Measurements from ENCODE around the gene UPF2.
"Not testable (repeated sequence)": the region's sequence is repeated elsewhere in the genome, so short reads cannot be mapped to it uniquely, and the experiment has no call there.

UPF2 gene, protein sequence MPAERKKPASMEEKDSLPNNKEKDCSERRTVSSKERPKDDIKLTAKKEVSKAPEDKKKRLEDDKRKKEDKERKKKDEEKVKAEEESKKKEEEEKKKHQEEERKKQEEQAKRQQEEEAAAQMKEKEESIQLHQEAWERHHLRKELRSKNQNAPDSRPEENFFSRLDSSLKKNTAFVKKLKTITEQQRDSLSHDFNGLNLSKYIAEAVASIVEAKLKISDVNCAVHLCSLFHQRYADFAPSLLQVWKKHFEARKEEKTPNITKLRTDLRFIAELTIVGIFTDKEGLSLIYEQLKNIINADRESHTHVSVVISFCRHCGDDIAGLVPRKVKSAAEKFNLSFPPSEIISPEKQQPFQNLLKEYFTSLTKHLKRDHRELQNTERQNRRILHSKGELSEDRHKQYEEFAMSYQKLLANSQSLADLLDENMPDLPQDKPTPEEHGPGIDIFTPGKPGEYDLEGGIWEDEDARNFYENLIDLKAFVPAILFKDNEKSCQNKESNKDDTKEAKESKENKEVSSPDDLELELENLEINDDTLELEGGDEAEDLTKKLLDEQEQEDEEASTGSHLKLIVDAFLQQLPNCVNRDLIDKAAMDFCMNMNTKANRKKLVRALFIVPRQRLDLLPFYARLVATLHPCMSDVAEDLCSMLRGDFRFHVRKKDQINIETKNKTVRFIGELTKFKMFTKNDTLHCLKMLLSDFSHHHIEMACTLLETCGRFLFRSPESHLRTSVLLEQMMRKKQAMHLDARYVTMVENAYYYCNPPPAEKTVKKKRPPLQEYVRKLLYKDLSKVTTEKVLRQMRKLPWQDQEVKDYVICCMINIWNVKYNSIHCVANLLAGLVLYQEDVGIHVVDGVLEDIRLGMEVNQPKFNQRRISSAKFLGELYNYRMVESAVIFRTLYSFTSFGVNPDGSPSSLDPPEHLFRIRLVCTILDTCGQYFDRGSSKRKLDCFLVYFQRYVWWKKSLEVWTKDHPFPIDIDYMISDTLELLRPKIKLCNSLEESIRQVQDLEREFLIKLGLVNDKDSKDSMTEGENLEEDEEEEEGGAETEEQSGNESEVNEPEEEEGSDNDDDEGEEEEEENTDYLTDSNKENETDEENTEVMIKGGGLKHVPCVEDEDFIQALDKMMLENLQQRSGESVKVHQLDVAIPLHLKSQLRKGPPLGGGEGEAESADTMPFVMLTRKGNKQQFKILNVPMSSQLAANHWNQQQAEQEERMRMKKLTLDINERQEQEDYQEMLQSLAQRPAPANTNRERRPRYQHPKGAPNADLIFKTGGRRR

DNA sequence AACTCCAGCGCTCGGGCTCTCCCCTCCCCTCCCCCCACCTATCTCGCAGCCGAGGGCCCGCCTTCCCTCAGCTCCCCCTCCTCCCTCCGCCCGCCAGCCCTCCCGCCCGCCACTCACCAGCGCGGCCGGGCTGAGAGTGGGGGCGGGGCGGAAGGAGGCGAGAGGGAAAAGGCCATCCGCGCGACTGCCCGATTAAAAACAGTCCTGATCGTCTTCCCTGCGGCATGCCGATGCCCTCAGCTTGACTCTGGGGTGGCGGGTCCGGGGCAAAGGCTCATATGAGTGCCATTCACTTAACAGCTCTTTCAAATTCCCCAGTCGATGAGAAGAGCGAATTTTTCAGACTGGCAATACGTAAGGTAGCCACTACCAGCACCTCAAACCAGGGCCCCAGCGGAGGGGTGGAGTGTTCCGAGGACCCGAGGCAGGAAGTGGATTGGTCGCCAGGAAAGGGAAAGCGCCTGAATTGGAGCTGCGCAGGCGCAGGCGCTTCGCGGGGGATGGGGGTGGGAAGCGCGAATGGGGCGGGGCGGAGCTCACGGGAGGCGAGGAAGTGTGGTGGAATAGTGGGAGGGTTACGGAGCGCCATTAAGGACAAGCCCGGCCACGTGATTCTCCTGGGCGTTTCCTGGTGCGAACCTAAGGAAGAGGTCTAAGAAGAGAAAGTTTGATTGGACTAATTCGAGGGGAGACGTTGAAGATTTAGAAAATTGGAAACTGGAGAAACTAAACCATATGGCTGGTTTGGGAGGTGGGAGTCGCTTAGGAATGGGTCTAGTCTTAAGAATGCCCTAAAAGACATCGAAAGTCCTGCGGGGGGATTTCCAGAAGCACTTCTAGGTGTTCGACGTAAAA lies at the start of gene UPF2:
TSS of gene UPF2 (minus strand) at position 13 of the 855 bp plus-strand sequence. CDS start 7,386 bp downstream, outside the sequence.
- DNase-seq: peak; percentile 87

DNA sequence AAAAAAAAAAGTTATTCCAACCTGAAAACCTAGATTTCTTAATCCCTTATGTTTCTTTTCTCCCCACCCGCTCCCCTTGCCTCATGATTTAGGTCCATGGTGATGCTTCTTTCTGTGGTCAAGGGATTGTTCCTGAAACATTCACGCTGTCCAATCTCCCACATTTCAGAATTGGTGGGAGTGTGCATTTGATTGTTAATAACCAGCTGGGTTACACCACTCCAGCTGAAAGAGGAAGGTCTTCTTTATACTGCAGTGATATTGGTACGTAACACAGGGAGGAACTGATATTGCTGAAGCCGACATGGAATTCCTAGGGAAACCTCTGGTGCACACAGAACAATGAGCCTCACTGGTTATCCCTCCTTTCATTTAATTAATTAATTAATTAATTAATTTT lies 48.8 kb upstream of the UPF2 start:
- DNase-seq: no peak

DNA sequence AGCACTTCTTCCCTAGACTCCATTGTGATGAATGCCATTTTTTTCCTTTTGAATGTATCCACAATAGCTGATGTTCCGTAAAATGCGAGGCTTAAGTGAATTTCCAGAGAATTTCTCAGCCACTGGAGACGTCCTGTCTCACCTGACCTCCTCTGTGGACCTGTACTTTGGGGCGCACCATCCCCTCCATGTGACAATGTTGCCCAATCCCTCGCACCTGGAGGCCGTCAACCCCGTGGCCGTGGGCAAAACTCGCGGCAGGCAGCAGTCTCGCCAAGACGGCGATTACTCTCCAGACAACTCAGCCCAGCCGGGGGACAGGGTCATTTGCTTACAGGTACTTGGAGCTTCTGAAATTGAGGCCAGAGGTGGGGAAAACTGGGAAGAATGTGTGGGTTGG lies 46.3 kb upstream of the UPF2 start:
- DNase-seq: no peak

DNA sequence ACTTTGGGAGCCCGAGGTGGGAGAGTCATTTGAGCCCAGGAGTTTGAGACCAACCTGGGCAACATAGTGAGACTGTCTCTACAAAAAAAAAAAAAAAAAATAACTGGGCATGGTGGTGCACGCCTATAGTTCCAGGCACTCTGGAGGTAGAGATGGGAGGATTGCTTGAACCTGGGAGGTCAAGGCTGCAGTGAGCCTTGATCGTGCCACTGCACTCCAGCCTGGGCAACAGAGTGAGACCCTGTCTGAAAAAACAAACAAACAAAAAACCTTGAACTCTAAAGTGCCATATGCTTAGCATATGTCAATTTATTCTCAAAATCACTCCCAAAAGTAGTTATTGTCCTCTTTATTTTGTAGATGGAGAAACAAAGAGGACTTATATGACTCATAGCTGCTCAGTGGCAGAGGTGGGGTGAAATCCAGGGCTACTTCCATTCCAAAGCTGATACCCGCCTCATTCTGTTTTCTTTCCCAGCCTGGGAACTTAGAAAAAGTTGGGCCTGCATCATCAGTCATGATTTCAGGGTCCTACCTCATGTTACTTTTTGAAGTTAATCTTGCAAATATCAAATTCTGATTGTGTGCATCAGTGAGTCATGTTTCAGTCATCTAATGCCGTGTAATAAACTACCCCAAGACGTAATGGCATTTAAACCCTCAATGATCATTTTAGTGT lies 39.4 kb upstream of the UPF2 start:
- DNase-seq: no peak

DNA sequence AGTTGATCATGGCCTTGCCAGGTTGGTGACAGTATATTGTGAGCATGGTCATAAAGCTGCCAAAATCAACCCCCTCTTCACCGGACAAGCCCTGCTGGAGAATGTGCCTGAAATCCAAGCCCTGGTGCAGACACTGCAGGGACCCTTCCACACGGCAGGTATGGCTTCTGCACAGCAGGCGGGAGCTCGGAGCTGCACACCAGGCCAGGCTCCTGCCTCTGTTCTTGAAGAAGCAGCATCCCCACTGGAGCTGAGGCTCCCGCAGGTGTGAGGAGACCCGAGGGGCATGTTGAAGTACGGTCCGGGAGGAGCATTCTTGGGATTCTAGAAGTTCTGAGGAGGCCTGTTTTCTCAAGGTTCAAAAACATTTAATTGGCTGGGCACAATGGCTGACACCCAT lies 38.9 kb upstream of the UPF2 start:
- no peak for DNase-seq

DNA sequence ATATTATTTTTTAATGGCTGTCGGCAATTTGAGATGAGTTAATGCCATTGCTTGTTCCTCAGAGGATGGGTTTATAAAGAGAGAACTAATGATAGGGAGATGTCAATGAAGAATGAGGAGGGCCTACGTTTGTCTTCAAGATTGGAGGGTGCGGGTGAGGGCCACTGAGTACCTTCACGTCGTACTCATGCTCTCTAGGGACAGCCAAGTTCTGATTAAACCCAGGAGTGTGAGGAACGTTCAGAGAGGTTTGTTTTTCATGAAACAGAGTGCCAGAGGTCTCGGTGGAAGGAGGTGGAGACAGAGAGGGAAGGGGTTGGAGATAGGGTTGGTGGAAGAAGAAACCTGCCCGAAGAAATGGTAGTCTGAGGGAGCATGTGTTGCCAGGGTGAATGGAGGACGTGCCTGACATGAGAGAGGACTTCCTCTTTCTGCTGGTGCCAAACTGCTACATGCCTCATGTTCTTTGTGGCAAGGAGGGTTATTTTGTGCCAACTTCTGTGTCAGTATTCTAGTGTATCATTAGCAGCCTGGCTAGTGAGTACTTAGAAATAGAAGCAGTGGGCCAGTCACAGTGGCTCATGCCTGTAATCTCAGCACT lies 35.1 kb upstream of the UPF2 start:
- no peak for DNase-seq

DNA sequence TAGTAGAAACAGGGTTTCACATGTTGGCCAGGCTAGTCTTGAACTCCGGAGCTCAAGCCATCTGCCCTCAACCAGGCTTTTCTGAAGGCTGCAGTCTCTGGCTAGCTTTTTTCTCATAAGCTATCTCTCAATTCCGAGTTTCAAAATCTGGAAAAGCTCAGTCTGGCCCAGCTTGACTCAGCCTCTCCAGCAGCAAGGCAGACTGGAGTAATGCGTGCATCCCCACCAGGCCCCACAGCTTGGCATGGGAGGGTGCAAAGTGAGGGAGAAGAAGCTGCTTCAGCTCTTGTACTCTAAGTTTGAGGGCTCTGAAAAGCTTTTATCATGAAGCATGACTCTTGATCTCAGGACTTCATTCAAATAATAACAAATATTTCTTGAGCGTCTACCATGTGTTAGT lies 30.9 kb upstream of the UPF2 start:
- no peak for DNase-seq

DNA sequence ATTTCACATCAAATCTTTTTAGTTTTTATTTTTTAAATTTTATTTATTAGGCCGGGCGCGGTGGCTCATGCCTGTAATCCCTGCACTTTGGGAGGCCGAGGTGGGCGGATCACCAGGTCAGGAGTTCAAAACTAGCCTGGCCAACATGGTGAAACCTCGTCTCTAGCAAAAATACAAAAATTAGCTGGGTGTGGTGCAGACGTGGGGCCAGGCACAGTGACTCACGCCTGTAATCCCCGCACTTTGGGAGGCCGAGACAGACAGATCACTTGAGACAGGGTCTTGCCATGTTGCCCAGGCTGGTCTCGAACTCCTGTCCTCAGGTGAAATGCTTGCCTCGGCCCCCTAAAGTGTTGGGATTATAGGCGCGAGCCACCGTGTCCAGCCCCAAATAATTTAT lies 28.8 kb upstream of the UPF2 start:
- DNase-seq: not testable (repeated sequence)

DNA sequence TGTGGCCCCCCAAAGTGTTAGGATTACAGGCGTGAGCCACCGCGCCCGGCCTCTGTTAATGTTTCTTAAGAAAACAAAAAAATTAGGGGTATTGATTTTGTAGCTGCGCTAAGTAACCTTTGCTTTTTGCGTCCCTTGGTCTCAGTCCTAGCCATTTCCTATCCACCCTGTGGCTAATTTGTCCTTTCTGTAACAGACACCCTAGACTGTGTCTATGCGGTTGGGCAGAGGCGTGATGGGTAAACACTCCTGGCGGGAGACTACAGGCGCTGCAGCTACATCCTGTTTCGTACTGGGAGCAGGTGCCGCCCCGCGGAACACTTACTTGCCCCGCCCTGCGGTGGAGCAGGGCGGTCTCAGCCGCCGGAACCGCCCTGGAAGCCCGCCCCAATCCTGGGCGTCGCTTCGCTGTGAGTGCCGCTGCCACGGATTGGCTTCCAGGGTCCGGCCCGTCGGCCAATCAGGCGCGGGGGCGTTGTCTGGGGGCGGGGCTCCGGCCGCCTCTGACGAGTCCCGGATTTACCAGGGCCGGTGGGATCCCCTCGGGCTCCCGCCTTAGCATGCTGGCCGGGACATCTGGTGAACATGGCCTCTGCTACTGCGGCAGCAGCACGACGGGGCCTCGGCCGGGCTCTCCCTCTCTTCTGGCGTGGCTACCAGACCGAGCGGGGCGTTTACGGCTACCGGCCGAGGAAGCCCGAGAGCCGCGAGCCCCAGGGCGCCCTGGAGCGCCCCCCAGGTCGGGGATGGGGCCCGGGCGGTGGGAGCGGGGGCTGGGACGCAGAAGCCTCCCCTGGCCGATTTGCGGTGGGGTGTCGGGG lies 26.1 kb upstream of the UPF2 start, which contains the start of gene DHTKD1:
TSS of gene DHTKD1 (plus strand) at position 506 of the 821 bp plus-strand sequence. CDS start at position 586, 80 bp downstream.
- peak; percentile 90 for DNase-seq

DNA sequence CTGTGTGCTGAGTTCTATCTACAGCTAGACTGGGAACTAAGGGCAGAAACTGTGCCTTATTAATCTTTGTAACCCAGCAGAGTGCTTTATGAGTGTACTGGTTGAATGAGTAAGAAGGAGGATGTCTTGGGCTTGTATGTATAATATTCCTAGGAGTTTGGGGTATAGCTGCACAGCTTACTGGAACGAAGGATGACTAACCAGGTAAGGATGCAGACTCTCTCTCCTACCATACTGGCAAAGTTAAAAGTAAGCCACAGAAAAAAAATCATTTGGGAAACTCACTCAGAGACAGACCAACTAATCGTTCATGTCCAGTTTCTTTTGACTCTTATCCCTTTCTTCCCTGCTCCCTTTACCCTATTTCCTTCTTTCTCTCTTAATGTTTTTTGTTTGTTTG lies 24.7 kb upstream of the UPF2 start:
- no peak for DNase-seq

DNA sequence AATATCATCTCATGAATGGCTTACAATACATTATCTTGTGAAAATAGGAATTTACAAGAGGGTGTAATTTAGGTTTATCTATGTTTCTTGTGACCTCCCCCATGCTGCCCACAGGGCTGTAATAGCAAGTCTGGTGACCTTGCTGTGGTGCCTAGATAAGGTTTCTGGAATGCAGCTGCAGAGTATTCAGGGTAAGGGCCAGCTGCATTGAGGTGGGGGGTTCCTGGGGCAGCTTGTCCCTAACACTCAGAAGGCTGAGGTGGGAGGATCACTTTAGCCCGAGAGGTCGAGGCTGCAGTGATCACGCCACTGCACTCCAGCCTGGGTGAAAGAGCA lies 20.8 kb upstream of the UPF2 start:
- no peak for DNase-seq

DNA sequence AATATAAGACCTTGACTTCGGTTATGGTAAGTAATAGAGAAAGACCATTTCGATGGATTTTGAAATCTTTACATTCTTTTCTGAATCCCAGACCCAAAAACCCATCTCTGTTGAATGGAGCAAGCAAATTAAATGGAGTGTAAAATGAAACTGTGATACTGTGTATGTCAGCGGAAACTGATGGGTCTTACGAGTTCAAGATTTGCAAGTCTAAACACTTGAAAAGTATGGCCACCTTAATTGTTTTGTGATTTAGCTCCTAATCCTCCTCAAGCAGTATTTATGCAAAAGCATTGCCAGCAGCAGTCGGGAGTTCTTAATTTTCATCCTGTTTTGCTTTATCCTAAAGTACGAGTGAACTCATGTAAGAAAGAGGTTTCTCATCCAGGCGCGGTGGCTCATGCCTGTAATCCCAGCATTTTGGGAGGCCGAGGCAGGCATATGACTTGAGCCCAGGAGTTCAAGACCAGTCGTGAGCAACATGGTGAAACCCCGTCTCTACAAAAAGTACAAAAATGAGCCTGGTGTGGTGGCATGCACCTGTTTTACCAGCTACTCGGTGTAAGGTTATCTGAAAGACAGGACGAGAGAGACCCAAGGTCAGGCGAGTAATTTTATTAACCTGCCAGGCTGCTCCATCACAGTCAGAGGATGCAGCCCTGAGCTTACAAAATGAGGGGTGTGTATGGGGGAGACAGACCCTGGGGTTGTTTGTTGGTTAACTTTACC lies 20.3 kb upstream of the UPF2 start:
- DNase-seq: no peak

DNA sequence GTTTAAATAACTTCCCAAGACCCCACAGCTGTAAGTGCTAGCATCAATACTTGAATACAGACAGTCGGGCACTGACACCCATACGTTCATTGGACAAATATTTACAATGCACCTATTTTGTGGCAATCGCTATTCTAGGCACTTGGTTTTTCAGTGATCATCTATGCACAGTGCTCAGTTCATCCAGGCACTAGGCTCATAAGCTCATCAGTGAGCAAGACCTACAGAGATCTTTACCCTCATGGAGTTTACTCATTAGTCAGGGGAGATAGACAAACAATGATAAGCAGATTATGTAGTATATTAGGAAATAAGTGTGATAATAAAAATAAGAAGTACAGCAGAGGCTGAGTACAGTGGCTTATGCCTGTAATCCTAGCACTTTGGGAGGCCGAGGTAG lies 18.5 kb upstream of the UPF2 start:
- no peak for DNase-seq

DNA sequence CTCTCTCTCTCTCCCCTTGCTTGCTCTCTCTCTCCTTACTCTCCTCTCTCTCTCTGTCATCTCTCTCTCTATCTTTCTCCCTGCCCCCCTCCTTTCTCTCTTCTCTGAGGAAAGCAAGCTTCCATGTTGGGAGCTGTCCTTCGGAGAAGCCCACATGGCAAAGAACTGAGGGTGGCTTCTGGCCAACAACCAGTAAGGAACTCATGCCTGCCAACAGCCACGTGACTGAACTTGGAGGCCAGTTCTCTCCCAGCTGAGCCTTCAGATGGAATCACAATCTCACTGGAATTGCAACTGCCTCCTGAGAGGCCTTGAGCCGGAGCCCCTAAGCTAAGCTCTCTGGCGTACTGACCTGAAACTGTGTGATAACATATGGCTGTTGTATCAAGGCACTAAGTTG lies 14.1 kb upstream of the UPF2 start:
- no peak for DNase-seq

DNA sequence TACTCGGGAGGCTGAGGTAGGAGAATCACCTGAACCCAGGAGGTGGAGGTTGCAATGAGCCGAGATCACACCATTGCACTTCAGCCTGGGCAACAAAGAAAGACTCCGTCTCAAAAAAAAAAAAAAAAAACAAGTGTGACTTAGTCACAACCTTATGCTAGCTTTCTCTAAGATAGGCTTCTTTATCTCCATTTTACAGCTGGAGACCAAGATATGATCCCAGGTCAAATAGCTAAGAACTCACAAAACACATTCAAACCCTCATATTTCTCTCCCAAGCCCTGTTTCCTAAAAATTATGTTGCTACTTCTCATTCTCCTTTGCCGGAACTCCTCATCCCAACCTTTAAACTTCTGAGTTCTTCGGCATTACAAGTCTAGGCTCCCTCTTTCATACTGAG lies 13.1 kb upstream of the UPF2 start:
- DNase-seq: no peak

DNA sequence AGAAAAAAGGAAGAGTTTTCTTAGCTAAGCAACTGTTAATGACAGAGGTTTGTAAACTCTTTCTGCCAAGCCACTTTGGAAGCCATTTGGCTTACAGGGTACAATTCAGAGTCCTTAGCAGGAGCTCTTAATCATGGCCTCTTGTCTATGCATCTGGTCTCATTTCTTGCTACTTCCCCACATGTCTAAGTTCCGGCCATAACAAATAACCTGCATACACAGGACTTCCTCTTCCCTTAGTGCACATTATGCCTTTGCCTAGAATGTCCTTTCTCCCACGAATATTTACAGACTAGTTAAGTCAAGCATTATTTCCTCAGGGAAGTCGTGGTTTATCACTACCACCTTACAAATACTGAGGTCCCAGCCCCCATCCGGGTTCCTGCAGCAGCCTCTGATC lies 8.6 kb upstream of the UPF2 start:
- no peak for DNase-seq

DNA sequence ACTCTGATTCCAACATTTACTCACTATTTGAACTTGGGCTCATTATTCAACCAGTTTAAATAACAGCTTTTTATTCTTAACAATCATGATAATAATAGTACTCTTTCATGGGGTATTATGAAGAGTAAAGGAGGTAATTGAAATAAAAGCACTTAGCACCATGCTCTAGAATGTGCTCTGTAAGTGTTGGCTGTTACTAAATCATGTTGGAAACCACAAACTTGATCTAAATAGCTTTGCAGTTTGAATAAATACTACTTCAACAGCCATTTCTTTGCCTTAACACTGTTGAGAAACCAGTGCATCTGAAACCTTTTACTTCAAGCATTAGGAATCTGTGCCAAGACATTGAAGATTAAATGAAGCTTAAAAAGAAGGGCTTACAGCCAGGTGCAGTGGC lies 7.9 kb upstream of the UPF2 start:
- DNase-seq: no peak

DNA sequence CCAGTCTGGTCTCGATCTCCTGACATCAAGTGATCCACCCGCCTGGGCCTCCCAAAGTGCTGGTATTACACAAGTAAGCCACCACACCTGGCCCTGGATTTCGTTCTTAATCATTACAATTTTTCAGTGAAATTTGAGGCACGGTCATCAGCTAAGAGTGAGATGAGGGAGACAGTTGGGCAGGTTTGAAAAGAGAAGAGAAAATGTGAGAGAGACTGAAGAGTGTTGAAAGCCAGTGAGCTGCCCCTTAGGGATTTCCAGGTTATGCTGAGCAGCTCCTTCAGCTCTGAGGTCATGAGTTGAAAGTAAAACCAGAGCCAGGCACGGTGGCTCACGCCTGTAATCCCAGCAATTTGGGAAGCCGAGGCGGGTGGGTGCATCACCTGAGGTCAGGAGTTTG lies 5.9 kb upstream of the UPF2 start:
- no peak for DNase-seq

DNA sequence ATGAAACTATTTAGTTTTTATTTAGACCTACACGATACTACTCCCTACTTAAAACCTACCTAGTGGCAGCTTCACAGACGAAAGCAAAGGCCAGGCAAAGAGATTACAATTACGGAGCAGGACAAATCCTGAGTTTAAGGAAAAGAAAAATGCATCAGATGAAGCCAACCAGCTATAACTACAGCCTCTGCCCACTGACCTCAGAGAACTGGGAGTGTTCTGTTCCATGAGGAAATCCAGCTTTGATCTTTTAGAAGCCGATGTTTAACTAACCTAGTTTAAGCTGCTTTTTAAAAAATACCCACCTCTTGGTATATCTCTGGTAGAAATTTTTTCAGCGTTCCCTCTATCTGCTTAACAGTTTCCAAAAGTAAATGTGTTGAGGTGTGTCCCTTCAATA lies 3.0 kb upstream of the UPF2 start:
- DNase-seq: no peak

DNA sequence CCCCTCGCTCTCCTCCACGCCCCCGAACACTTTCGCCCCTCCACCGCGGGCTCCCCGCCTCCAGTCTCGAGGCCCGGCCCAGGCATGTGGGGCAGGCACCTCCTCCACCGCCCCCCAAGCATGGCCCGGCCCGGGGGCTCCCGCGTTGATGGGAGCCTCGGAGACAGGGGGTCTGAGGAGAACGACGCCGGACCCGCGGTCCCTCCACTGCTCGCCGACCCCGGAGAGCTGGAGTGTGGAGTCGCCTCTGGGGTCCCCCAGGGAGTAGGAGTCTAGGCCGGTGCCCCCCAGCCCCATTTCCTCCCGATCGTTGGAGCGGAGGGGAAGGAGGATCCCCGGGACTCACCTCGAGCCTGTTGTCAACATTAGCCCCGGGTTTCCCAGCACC lies 206 bp downstream of the UPF2 start:
- DNase-seq: no peak
